ENCODE results near the gene SYT13. TPM values are rescaled to one million over a fixed set of nuclear protein-coding genes. Genes with fewer than 3 reads are reported as not detected.
"Not testable (repeated sequence)": the region's sequence is repeated elsewhere in the genome, so short reads cannot be mapped to it uniquely, and the experiment has no call there.

SYT13 gene
- total RNA-seq, 1 experiment from 2014 or later: 9.4 TPM

GRCh38 chr11:45296075-45296474 lies 9.9 kb upstream of the SYT13 start:
- no peak overlapping the region for H3K27ac Mint-ChIP-seq (ENCODE audit: unreplicated experiment)
- no peaks in the 10 kb centered on the region for H3K4me1 ChIP-seq
- CTCF ChIA-PET: no interaction called here
- no peaks in the 10 kb centered on the region for H3K36me3 ChIP-seq (ENCODE audit: control insufficient read depth, insufficient read depth, low read length)
- no peak for TF ChIP-seq CTCF (IDR thresholded peaks at IDR 0.05; ENCODE audit: insufficient read depth in 1 of 2, low read depth in 1 of 2, low read length in 1 of 2, severe bottlenecking in 1 of 2, unreplicated experiment in 1 of 2)
- H3K9me3 ChIP-seq: no peaks in the 10 kb centered on the region
- peaks cover 2% of the 10 kb centered on the region; the same call in 1 of the 2 replicates for H3K27me3 ChIP-seq (replicated peaks; ENCODE audit: control insufficient read depth, insufficient read depth, low read length)
- H3K4me3 Mint-ChIP-seq (ENCODE audit: unreplicated experiment): no peak overlapping the region
- H3K9me3 Mint-ChIP-seq (ENCODE audit: unreplicated experiment): no peaks in the 10 kb centered on the region
- POLR2A ChIA-PET: no interaction called here
- H3K4me1 Mint-ChIP-seq (ENCODE audit: low read depth, unreplicated experiment): peaks cover 6% of the 10 kb centered on the region
- BruUV-seq (replicated peaks): no TSS peak
- intact Hi-C loops (cut with micrococcal nuclease; ENCODE audit: unreplicated experiment): loop anchor here (10.0 kb wide), 1 partner anchor 361 kb away; no protein-coding TSS in a partner anchor
- H3K27me3 Mint-ChIP-seq (ENCODE audit: insufficient read depth, unreplicated experiment): no peaks in the 10 kb centered on the region
- DNase-seq: no peak
- no peak overlapping the region for H3K4me3 ChIP-seq (ENCODE audit: low read depth, low read length)
- no peaks in the 10 kb centered on the region for H3K36me3 Mint-ChIP-seq (ENCODE audit: insufficient read depth, unreplicated experiment)

- H3K36me3 ChIP-seq (ENCODE audit: control insufficient read depth, insufficient read depth, low read length): no peaks in the 10 kb centered on the region
- intact Hi-C loops (cut with micrococcal nuclease; ENCODE audit: unreplicated experiment): loop anchor here (10.0 kb wide), 1 partner anchor 360 kb away; no protein-coding TSS in a partner anchor
- CTCF ChIA-PET: interaction anchor here (0.8 to 1.0 kb wide), 2 partner anchors 42 to 184 kb away, joined by 3 to 5 read pairs; no protein-coding TSS in a partner anchor
- TF ChIP-seq CTCF (IDR thresholded peaks at IDR 0.05; ENCODE audit: insufficient read depth in 1 of 2, low read depth in 1 of 2, low read length in 1 of 2, severe bottlenecking in 1 of 2, unreplicated experiment in 1 of 2): no peak
- H3K27ac Mint-ChIP-seq (ENCODE audit: unreplicated experiment): no peak overlapping the region
- POLR2A ChIA-PET: no interaction called here
- H3K27me3 ChIP-seq (replicated peaks; ENCODE audit: control insufficient read depth, insufficient read depth, low read length): peaks cover 2% of the 10 kb centered on the region; the same call in 1 of the 2 replicates
- no peaks in the 10 kb centered on the region for H3K9me3 ChIP-seq
- no peak for DNase-seq
- H3K4me1 Mint-ChIP-seq (ENCODE audit: low read depth, unreplicated experiment): peaks cover 6% of the 10 kb centered on the region
- H3K4me3 Mint-ChIP-seq (ENCODE audit: unreplicated experiment): no peak overlapping the region
- H3K9me3 Mint-ChIP-seq (ENCODE audit: unreplicated experiment): no peaks in the 10 kb centered on the region
- no peak overlapping the region for H3K4me3 ChIP-seq (ENCODE audit: low read depth, low read length)
- H3K4me1 ChIP-seq: no peaks in the 10 kb centered on the region
- BruUV-seq (replicated peaks): no TSS peak
- H3K36me3 Mint-ChIP-seq (ENCODE audit: insufficient read depth, unreplicated experiment): no peaks in the 10 kb centered on the region
- H3K27me3 Mint-ChIP-seq (ENCODE audit: insufficient read depth, unreplicated experiment): peaks cover 13% of the 10 kb centered on the region
Observed at GRCh38 chr11:45294499-45294898, 8.4 kb upstream of the SYT13 start.

GRCh38 chr11:45293566-45294192 lies 7.5 kb upstream of the SYT13 start:
- H3K9me3 ChIP-seq; H3K4me1 ChIP-seq; H3K4me3 ChIP-seq (ENCODE audit: low read depth, low read length); POLR2A ChIA-PET; H3K4me3 Mint-ChIP-seq (ENCODE audit: unreplicated experiment); H3K36me3 Mint-ChIP-seq (ENCODE audit: insufficient read depth, unreplicated experiment); H3K4me1 Mint-ChIP-seq (ENCODE audit: low read depth, unreplicated experiment); BruUV-seq (replicated peaks); H3K9me3 Mint-ChIP-seq (ENCODE audit: unreplicated experiment); H3K27me3 ChIP-seq (replicated peaks; ENCODE audit: control insufficient read depth, insufficient read depth, low read length); H3K36me3 ChIP-seq (ENCODE audit: control insufficient read depth, insufficient read depth, low read length); H3K27ac Mint-ChIP-seq (ENCODE audit: unreplicated experiment): not testable (repeated sequence)
- DNase-seq: peak; percentile 84 to 87
- TF ChIP-seq CTCF (IDR thresholded peaks at IDR 0.05; ENCODE audit: insufficient read depth in 1 of 2, low read depth in 1 of 2, low read length in 1 of 2, severe bottlenecking in 1 of 2, unreplicated experiment in 1 of 2): peak; percentile 63 to 77
- CTCF ChIA-PET: interaction anchor here (0.8 to 1.0 kb wide), 2 partner anchors 41 to 183 kb away, joined by 3 to 5 read pairs; no protein-coding TSS in a partner anchor
- H3K27me3 Mint-ChIP-seq (ENCODE audit: insufficient read depth, unreplicated experiment): peaks cover 15% of the 10 kb centered on the region
- intact Hi-C loops (cut with micrococcal nuclease; ENCODE audit: unreplicated experiment): loop anchor here (1.0 to 10.0 kb wide), 4 partner anchors 41 to 359 kb away; no protein-coding TSS in a partner anchor
